K562 (cell line): ENCODE data around the gene MAP4K4. TPM values are rescaled to one million over a fixed set of nuclear protein-coding genes. Genes with fewer than 3 reads are reported as not detected.

Experiments used
- ATAC-seq: fragments of 200-7000 bp; cut with Tn5 transposase; 3 replicates; pipeline ENCODE4 v1.9.1; 2020; ENCODE audit warnings: moderate library complexity
- BruUV-seq: library from RNA; stranded (reverse); fragments of 400-500 nt; replicated peaks from 2 replicates; lab custom pipeline; 2021; lab: Mats Ljungman, UMichigan
- CTCF ChIA-PET: fragments of 300-600 bp; formaldehyde crosslinking; extraction: SDS; loops from one replicate; lab custom pipeline; 2021; ENCODE audit warnings: low intra/inter-chr PET ratio; lab: Yijun Ruan, JAX
- POLR2A ChIA-PET: fragments of 300-600, 350-650 bp; sonication (Branson Sonifier 250); formaldehyde crosslinking; extraction: SDS; loops from one replicate; lab custom pipeline; 2021; ENCODE audit warnings: antibody characterized with exemption, inconsistent platforms; lab: Yijun Ruan, JAX
- DNase-seq, 4 experiments: peaks; one replicate each; pipeline versions ENCODE4 v3.0.0 to v3.0.0-alpha.2; 2011 to 2018; ENCODE audit warnings: low spot score in 3 of 4, mixed read lengths in 3 of 4; ENCODE audit errors: extremely low read depth in 1 of 4
- FAIRE-seq: peaks from 2 replicates; lab custom pipeline; 2011; peaks lifted over from hg19 to GRCh38; lab: Jason Lieb, UNC
- H2AFZ ChIP-seq: 2 replicates; pipeline ENCODE4 v1.6.0; 2011; ENCODE audit warnings: low read depth, low read length, control low read depth, inconsistent platforms
- H3K27ac ChIP-seq: fragments of 200-600 bp; 3 replicates; pipeline ENCODE4 v1.8.0; 2011; ENCODE audit warnings: low read depth, mild to moderate bottlenecking, control low read depth, inconsistent platforms, low read length, moderate library complexity, mixed read lengths; ENCODE audit errors: extremely low read depth
- H3K27me3 ChIP-seq, 2 experiments: fragments of 300-600 bp in 1 of 2; 2 replicates in 1 of 2; 3 replicates in 1 of 2; pipeline versions ENCODE4 v1.6.0 to v1.8.0; 2011; ENCODE audit warnings: inconsistent platforms in 2 of 2, low read length in 2 of 2, mild to moderate bottlenecking in 1 of 2, mixed read lengths in 1 of 2, moderate library complexity in 1 of 2; ENCODE audit not compliant: control insufficient read depth in 2 of 2, insufficient read depth in 2 of 2
- H3K36me3 ChIP-seq: fragments of 300-600 bp; 3 replicates; pipeline ENCODE4 v1.8.0; 2011; ENCODE audit warnings: mild to moderate bottlenecking, low read length, inconsistent platforms; ENCODE audit not compliant: control insufficient read depth, insufficient read depth
- H3K4me1 ChIP-seq, 2 experiments: fragments of 200-600 bp in 1 of 2; replicated peaks in 1 of 2; 2 replicates in 1 of 2; 3 replicates in 1 of 2; pipeline versions ENCODE4 v1.5.1 to v1.8.0; 2011; ENCODE audit warnings: inconsistent platforms in 2 of 2, low read length in 2 of 2, mild to moderate bottlenecking in 1 of 2, mixed read lengths in 1 of 2, moderate library complexity in 1 of 2; ENCODE audit not compliant: control insufficient read depth in 2 of 2, insufficient read depth in 2 of 2
- H3K4me2 ChIP-seq: 2 replicates; pipeline ENCODE4 v1.6.1; 2011; ENCODE audit warnings: low read length, control low read depth, inconsistent platforms, mixed read lengths; ENCODE audit not compliant: insufficient read depth
- H3K4me3 ChIP-seq: fragments of 200-600 bp; sonication (generic), shearing (Covaris generic); 2 replicates; pipeline ENCODE4 v1.5.1; 2016; ENCODE audit warnings: control low read depth, inconsistent platforms
- H3K79me2 ChIP-seq: fragments of 200-600 bp; 3 replicates; pipeline ENCODE4 v1.8.0; 2011; ENCODE audit warnings: low read length, inconsistent platforms; ENCODE audit not compliant: control insufficient read depth, insufficient read depth
- H3K9ac ChIP-seq, 2 experiments: 2 replicates each; pipeline versions ENCODE4 v1.6.0 to v1.6.1; 2011; ENCODE audit warnings: low read depth in 2 of 2, low read length in 2 of 2, control low read depth in 1 of 2, inconsistent platforms in 1 of 2, mild to moderate bottlenecking in 1 of 2, mixed read lengths in 1 of 2; ENCODE audit not compliant: insufficient read depth in 1 of 2
- H3K9me1 ChIP-seq: one replicate; pipeline ENCODE4 v1.6.0; 2011; ENCODE audit warnings: inconsistent platforms, mild to moderate bottlenecking, low read length, moderate library complexity; ENCODE audit not compliant: control insufficient read depth, insufficient read depth
- H3K9me3 ChIP-seq: replicated peaks from 2 replicates; pipeline ENCODE4 v1.5.1; 2011; ENCODE audit warnings: low read depth, low read length, inconsistent platforms; ENCODE audit not compliant: control insufficient read depth, insufficient read depth
- H4K20me1 ChIP-seq: replicated peaks from 2 replicates; pipeline ENCODE4 v1.6.1; 2011; ENCODE audit warnings: low read length, inconsistent platforms, mixed read lengths; ENCODE audit not compliant: control insufficient read depth, insufficient read depth
- CBX2 ChIP-seq: fragments of 200-600 bp; sonication (generic); IDR thresholded peaks from one replicate; pipeline ENCODE4 v1.6.1; 2012; ENCODE audit warnings: mild to moderate bottlenecking, low read length, inconsistent platforms; ENCODE audit not compliant: insufficient read depth, poor library complexity, severe bottlenecking
- CBX8 ChIP-seq: fragments of 200-600 bp; sonication (generic); IDR thresholded peaks from 2 replicates; pipeline ENCODE4 v1.6.1; 2012; ENCODE audit warnings: borderline replicate concordance, mixed run types, low read depth, mild to moderate bottlenecking, moderate library complexity, mixed read lengths, low read length, control low read depth, inconsistent platforms; ENCODE audit not compliant: poor library complexity, severe bottlenecking; ENCODE audit errors: extremely low read depth
- CTBP1 ChIP-seq: fragments of 450-650 bp; IDR thresholded peaks from 2 replicates; pipeline ENCODE4 v1.6.1; 2016; ENCODE audit warnings: borderline replicate concordance
- FOSL1 ChIP-seq: fragments of 200-800 bp; sonication (Bioruptor generic); conservative IDR thresholded peaks from 2 replicates; pipeline ENCODE4 v1.6.1; 2016; ENCODE audit warnings: missing genetic modification characterization, missing compliant biosample characterization
- OTX1 ChIP-seq: fragments of 450-650 bp; formaldehyde crosslinking; IDR thresholded peaks from 2 replicates; pipeline ENCODE4 v1.4.0; 2022; ENCODE audit warnings: mild to moderate bottlenecking
- TAL1 ChIP-seq: fragments of 450-650 bp; IDR thresholded peaks from 2 replicates; pipeline ENCODE4 v1.6.1; 2016; ENCODE audit warnings: mild to moderate bottlenecking
- ZNF134 ChIP-seq: fragments of 250-450 bp; sonication (Bioruptor Pico); conservative IDR thresholded peaks from 2 replicates; pipeline ENCODE4 v1.4.0; 2020
- ZNF318 ChIP-seq, 2 experiments: fragments of 450-650 bp; IDR thresholded peaks; 2 replicates each; pipeline ENCODE4 v1.6.1; 2016; ENCODE audit warnings: mild to moderate bottlenecking in 2 of 2, borderline replicate concordance in 1 of 2, low read depth in 1 of 2, moderate library complexity in 1 of 2
- WGBS: fragments of 100-300 bp; shearing (Covaris generic); methylation state at CpG from one replicate; pipeline ENCODE4 v1.1.6; 2016; ENCODE audit warnings: low coverage, mixed read lengths; ENCODE audit not compliant: insufficient coverage; ENCODE audit errors: missing lambda C conversion rate; 5-methylcytosine and 5-hydroxymethylcytosine counted together
- in situ Hi-C: fragments of 300-500 bp; cut with MboI; formaldehyde crosslinking; loops from 4 replicates; pipeline ENCODE4 v1.15.0; 2018; ENCODE audit warnings: inconsistent platforms, mixed read lengths
- intact Hi-C: fragments of 100-400 bp; cut with micrococcal nuclease; formaldehyde crosslinking; loops from 2 replicates; pipeline ENCODE4 v1.14.2; 2022
- polyA plus RNA-seq, 8 experiments: library from polyadenylated mRNA; depleted of rRNA in 4 of 8; stranded (reverse) in 5 of 8; unstranded in 3 of 8; fragments of >200 nt; fragmentation: Nextera tagmentation in 2 of 8; fragmentation: Illumina TruSeq in 1 of 8; extraction: Ambion mirVana in 2 of 8; extraction: Trizol in 1 of 8; gene quantifications; 2 replicates each; pipeline versions ENCODE4 v1.2.1 to v1.2.3, GENCODE V29; 2011 to 2014; ENCODE audit warnings: inconsistent platforms in 1 of 8, missing spikeins in 1 of 8
- total RNA-seq, 7 experiments: library from RNA; depleted of rRNA in 6 of 7; stranded (reverse); fragments of >200 nt in 6 of 7; fragmentation: Illumina TruSeq in 2 of 7; extraction: Trizol in 2 of 7; gene quantifications; 2 replicates each; pipeline versions ENCODE4 v1.2.1 to v1.2.3, GENCODE V29; 2011 to 2021; ENCODE audit warnings: low replicate concordance in 1 of 7

The MAP4K4 gene
- total and polyA plus RNA-seq, 9 of the 15 experiments (the other 6 are each of a cell fraction or from before 2014, with no cell fraction given): 7.6 to 76.4 (median 50.6) TPM

DNA sequence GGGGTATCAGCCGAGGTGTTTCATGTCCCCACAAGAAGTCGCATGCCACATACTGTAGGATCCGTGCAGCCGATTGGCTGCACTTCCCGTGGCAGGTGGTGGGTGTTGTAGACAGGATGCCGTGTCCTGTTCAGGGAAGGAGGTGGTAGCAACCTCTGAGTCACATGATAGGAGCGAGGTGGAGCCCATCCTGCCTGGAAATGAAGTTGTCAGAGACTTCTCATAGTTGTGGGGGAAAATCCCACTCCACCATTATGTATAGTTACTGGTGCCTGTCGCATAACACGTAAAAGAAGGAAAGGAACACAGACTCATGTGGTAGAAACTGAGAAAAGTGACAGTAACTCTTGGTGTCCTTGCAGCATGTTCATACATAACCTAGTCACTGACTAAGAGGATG lies 202.9 kb downstream of the MAP4K4 start:
- Histone ChIP-seq H3K9me3 (no peaks in the 10 kb centered on the region), H3K36me3 (no peaks in the 10 kb centered on the region), H3K9me1 (no peaks in the 10 kb centered on the region), H3K27me3 (0 out of 5 replicates have a peak, but pooled peaks cover 0 to 4% of the 10 kb centered on the region in 2 experiments), H3K4me2 (no peak overlapping the region), H3K9ac (no peak overlapping the region), H3K27ac (no peak overlapping the region), H3K79me2 (no peaks in the 10 kb centered on the region), H3K4me3 (no peak overlapping the region), H3K4me1 (no peaks in the 10 kb centered on the region), H4K20me1 (no peaks in the 10 kb centered on the region), H2AFZ (no peak overlapping the region)
- CTCF ChIA-PET: no interaction called here
- ATAC-seq (no peak; the same call in 2 of the 3 replicates), DNase-seq (no peak), FAIRE-seq (no peak)
- BruUV-seq: no TSS peak
- POLR2A ChIA-PET: interaction anchor here (0.6 kb wide), 1 partner anchor 16 kb away, joined by 3 read pairs; no protein-coding TSS in a partner anchor
- TF ChIP-seq OTX1 (no peak), ZNF134 (CRISPR knock-in tag) (no peak), CTBP1 (no peak), TAL1 (no peak), FOSL1 (tag) (no peak)
- intact Hi-C loops (no loop called here), in situ Hi-C loops (no loop called here)
- WGBS: 13% methylated on average over 9 of the region's 9 CpGs

DNA sequence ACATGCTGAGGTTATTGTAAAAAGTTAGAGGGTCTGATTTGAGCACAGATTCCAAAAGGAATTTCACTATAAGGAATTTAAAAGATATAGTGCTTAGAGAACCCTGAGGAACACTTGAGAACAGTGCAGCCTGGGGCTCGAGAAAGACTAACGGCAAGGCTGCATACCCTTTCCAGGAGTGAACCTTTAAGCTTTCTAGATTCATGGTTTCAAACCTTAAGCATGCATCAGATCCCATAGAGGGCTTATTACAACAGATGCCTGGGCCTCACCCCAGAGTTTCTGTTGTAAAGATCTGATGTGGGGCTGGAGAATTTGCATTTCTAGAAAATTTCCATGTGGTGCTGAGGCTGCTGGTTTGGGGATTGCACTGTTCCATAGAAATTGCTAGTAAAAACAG lies 203.7 kb downstream of the MAP4K4 start:
- ATAC-seq: no peak
- Histone ChIP-seq H3K79me2 (no peaks in the 10 kb centered on the region), H3K27me3 (0 out of 5 replicates have a peak, but pooled peaks cover 0 to 4% of the 10 kb centered on the region in 2 experiments), H2AFZ (no peak overlapping the region), H3K9me1 (no peaks in the 10 kb centered on the region), H3K4me1 (no peaks in the 10 kb centered on the region), H3K27ac (no peak overlapping the region), H3K4me3 (no peak overlapping the region), H3K36me3 (no peaks in the 10 kb centered on the region), H3K9ac (no peak overlapping the region), H4K20me1 (no peaks in the 10 kb centered on the region), H3K9me3 (no peaks in the 10 kb centered on the region), H3K4me2 (no peak overlapping the region)
- ChIA-PET CTCF (no interaction called here), POLR2A (interaction anchor here (0.6 kb wide), 1 partner anchor 17 kb away, joined by 3 read pairs; no protein-coding TSS in a partner anchor)
- 17% methylated on average over 2 of the region's 2 CpGs for WGBS
- no peak for FAIRE-seq
- no TSS peak for BruUV-seq
- intact Hi-C loops: no loop called here
- DNase-seq: no peak
- in situ Hi-C loops: no loop called here
- no peak for TF ChIP-seq CBX2
- no peak for TF ChIP-seq CBX8
- TF ChIP-seq ZNF318 (IDR thresholded peaks at IDR 0.05; ENCODE audit: borderline replicate concordance in 1 of 2, low read depth in 1 of 2): no peak
